GF-D8 (cell line): ENCODE data around the gene EARS2.
A peak's percentile ranks its signal among the peaks of the same experiment; 100 is the strongest.
"Not testable (repeated sequence)": the region's sequence is repeated elsewhere in the genome, so short reads cannot be mapped to it uniquely, and the experiment has no call there.

Experiments used
- DNase-seq: peaks from one replicate; lab custom pipeline; 2025; lab: John Stamatoyannopoulos, UW

EARS2 gene

GRCh38 chr16:23505671-23506605, 51.2 kb downstream of the EARS2 start:
- no peak for DNase-seq

DNA sequence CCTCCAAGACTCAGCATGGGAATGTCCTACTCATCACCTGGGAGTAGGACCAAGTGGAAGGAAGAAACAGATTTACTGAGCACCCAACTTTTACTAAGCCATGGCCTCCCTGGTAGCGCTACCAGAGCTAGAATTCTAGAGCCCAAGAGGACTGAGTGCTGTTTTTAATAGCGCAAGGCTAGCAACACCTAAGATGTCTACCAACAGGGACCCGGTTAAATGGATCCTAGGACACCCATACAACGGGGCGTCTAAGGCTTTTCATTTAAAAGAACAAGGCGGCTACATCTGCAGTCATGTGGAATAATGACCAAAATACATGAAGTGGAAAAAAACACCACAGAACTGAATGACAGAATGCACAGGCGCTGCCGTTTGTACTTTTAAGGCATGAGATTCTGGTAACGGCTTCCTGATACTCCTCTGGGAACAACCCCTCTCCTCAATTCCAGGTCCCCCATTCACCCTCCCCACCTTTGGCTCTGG, 51.9 kb downstream of the EARS2 start:
- no peak for DNase-seq

DNA sequence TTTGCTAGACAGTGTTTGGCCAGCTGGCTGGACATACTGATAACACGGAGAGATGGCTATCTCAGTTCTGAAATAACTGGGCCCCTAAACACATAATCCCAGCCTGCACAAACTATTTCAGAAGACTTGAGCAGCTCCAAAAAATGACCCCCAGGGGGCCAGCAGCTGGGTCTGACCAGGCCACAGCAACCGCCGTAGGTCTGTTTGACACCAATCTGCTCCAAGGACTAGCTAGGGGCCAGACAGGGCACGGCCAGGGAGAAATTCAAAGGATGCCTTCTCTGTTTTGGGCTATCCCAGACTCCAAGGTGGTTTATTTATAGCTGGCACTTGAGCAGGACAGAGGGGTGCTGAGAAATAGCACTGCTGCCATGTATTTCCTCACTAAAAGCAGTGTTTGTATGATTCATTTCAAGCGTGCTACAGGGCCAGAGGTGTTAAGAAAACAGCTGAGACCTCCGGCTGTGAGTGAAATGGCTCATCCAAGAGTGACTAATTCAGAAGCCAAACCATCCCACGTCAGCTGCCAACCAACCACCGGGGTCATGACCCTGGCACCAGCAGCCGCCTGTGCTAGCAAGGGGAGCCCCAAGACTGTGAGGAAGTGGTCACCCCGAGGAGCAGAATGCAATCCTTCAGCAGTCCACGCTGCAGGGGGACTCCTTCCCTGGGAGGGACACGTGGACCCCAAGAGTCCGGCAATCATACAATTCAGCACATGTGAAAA, 52.5 kb downstream of the EARS2 start:
- peak; percentile 56 for DNase-seq

- peak; percentile 74 for DNase-seq
These were observed 53.1 kb downstream of the EARS2 start for GRCh38 chr16:23504076-23504452.

- no peak for DNase-seq
These were observed 54.7 kb downstream of the EARS2 start for GRCh38 chr16:23502466-23502865.

GRCh38 chr16:23501291-23501690, 55.9 kb downstream of the EARS2 start:
- DNase-seq, result no peak

- no peak for DNase-seq
These were observed 56.3 kb downstream of the EARS2 start for GRCh38 chr16:23500862-23501225.

- DNase-seq, result no peak
These were observed 56.8 kb downstream of the EARS2 start for GRCh38 chr16:23500212-23500861.

GRCh38 chr16:23499801-23500200, 57.3 kb downstream of the EARS2 start:
- DNase-seq, result no peak

- no peak for DNase-seq
These were observed 58.3 kb downstream of the EARS2 start for GRCh38 chr16:23498863-23499262.

- no peak for DNase-seq
These were observed 59.6 kb downstream of the EARS2 start for GRCh38 chr16:23497543-23497868.

DNA sequence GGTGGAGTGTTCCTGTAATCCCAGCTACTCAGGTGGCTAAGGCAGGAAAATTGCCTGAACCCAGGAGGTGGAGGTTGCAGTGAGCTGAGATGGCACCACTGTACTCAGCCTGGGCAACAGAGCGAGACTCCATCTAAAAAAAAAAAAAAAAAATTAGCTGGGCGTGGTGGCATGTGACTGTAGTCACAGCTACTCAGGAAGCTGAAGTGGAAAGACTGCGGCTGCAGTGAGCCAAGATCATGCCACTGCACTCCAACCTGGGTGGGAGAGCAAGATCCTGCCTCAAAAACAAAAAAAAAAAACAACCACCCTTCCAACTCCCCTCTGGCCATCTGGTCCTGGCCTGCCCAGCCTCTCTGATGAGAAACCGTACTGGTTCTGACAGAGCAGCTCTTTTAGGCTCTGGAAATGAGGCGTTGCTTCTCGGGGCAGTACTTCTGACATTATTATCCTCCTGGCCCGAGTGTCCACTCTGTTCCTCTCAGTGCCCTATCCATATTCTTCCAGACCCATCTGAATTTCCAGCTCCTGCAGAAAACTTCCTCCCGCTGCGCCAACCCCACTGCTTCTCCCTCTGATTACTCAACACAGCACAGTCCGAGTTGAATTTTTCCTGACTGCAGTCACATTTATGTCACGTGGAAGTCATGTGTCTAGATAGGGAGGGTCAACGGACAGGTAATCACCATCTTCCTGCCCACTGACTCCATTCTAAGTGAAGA, 60.2 kb downstream of the EARS2 start:
- DNase-seq, result no peak

GRCh38 chr16:23495671-23496070, 61.5 kb downstream of the EARS2 start:
- DNase-seq, result no peak

DNA sequence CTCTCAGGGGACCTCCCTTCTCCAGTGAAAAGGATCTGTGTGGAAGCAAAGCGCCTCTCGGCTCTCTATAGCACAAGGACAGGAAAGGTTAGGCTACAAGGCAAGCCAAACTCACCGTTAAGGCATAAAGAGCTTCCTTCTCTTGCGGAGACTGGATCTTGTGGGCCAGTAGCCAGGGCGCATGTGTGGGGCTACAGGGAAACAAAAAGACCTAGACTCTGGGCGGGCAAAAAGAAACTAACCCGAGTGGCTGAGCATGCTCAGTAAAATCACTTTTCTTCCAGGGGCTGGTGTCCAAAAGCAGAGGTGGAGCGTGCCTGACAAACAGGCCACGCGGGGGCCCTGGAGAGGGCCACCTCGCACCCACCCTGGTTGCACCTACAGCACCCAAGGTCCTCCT, 63.0 kb downstream of the EARS2 start:
- no peak for DNase-seq

GRCh38 chr16:23491490-23492391, 65.4 kb downstream of the EARS2 start:
- no peak for DNase-seq

GRCh38 chr16:23486480-23486879, 70.7 kb downstream of the EARS2 start:
- DNase-seq, result no peak

DNA sequence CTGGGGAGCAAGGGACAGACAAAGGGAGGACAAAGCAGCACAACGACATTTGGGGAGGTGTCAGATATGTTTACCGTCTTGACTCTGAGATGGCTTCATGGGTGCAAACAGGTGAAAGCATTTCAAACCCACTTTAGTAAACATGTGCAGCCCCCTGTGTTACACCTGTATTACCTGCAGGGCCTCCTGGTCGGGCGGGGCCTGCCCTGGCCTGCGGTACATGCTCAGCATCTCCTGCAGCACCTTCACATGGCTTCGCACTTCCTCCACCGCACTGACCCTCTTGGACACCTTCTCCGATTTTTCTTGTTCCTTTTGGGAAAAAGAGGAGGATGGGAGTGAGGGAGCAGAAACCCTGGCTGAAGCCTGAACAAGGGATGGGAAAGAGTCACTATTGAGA, 71.3 kb downstream of the EARS2 start:
- DNase-seq, result no peak

- no peak for DNase-seq
These were observed 71.9 kb downstream of the EARS2 start for GRCh38 chr16:23485257-23485614.

DNA sequence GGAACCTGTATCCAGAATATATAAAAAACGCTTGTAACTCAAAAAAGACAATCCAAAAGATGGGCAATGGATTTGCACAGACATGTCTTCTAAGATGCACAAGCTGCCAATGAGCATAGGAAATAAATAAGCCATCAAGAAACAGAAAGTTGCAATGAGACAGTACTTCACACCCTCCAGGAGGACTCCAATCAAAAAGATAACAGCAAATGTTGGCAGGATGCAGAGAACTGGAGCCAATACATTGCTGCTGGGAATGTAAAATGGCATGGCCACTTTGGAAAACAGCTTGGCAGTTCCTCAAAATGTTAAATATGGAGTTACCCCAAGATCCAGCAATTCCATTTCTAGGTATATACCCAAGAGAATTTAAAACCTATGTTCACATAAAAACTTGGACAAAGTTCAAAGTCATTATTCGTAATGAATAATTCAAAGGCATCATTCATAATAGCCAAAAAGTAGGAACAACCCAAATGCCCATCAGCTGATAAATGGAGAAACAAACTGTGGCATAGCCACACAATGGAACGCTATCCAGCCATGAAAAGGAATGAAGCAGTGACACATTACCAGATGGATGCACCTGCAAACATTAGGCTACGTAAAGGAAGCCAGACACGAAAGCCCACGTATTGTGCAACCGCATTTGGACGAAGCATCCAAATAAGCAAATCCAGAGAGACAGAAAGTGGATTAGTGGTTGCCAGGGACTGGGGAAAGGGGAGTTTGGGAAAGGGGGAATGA, 72.5 kb downstream of the EARS2 start:
- DNase-seq, result no peak

- DNase-seq, result not testable (repeated sequence)
These were observed 73.7 kb downstream of the EARS2 start for GRCh38 chr16:23483492-23483891.
